Trophoblast cell (in vitro differentiated cells and primary cell): ENCODE measurements around the gene AGBL1.

Experiments used
- DNase-seq, 2 donors: peaks; one replicate each; pipeline ENCODE4 v3.0.0-alpha.2; 2016
- H2AFZ ChIP-seq: 2 replicates; pipeline ENCODE4 v1.6.1; 2013; ENCODE audit warnings: low read length, moderate library complexity, mild to moderate bottlenecking; ENCODE audit not compliant: insufficient read depth, poor library complexity
- H2AK5ac ChIP-seq: 2 replicates; pipeline ENCODE4 v1.6.1; 2013; ENCODE audit warnings: mild to moderate bottlenecking, low read length
- H2BK120ac ChIP-seq: 2 replicates; pipeline ENCODE4 v1.6.1; 2013; ENCODE audit warnings: low read length, mild to moderate bottlenecking, moderate library complexity; ENCODE audit not compliant: insufficient read depth, poor library complexity
- H2BK12ac ChIP-seq: 2 replicates; pipeline ENCODE4 v1.6.1; 2013; ENCODE audit warnings: mild to moderate bottlenecking, low read length, moderate library complexity
- H2BK5ac ChIP-seq: 2 replicates; pipeline ENCODE4 v1.6.1; 2013; ENCODE audit warnings: low read length, low read depth, moderate library complexity, mild to moderate bottlenecking; ENCODE audit not compliant: poor library complexity
- H3K14ac ChIP-seq: 2 replicates; pipeline ENCODE4 v1.6.1; 2013; ENCODE audit warnings: mild to moderate bottlenecking, low read length
- H3K18ac ChIP-seq: 2 replicates; pipeline ENCODE4 v1.6.1; 2013; ENCODE audit warnings: mild to moderate bottlenecking, low read length
- H3K23ac ChIP-seq: 2 replicates; pipeline ENCODE4 v1.6.1; 2013; ENCODE audit warnings: low read length
- H3K27ac ChIP-seq: 2 replicates; pipeline ENCODE4 v1.5.1; 2013; ENCODE audit warnings: low read depth, mild to moderate bottlenecking, inconsistent platforms, low read length, moderate library complexity
- H3K27me3 ChIP-seq: 2 replicates; pipeline ENCODE4 v1.6.1; 2013; ENCODE audit warnings: inconsistent platforms, mild to moderate bottlenecking, low read length, moderate library complexity; ENCODE audit not compliant: insufficient read depth
- H3K36me3 ChIP-seq, 2 experiments: 1 replicate in 1 of 2; 2 replicates in 1 of 2; pipeline ENCODE4 v1.6.1; 2013; ENCODE audit warnings: low read length in 2 of 2, mild to moderate bottlenecking in 2 of 2, moderate library complexity in 1 of 2; ENCODE audit not compliant: insufficient read depth in 2 of 2, control insufficient read depth in 1 of 2
- H3K4ac ChIP-seq: 2 replicates; pipeline ENCODE4 v1.6.1; 2013; ENCODE audit warnings: low read depth, mild to moderate bottlenecking, low read length, moderate library complexity
- H3K4me1 ChIP-seq, 2 experiments: 1 replicate in 1 of 2; 2 replicates in 1 of 2; pipeline ENCODE4 v1.6.1; 2013; ENCODE audit warnings: low read length in 2 of 2, mild to moderate bottlenecking in 2 of 2, moderate library complexity in 1 of 2; ENCODE audit not compliant: insufficient read depth in 2 of 2, control insufficient read depth in 1 of 2
- H3K4me2 ChIP-seq: 2 replicates; pipeline ENCODE4 v1.6.1; 2013; ENCODE audit warnings: inconsistent platforms, mild to moderate bottlenecking, low read length, moderate library complexity
- H3K4me3 ChIP-seq: 2 replicates; pipeline ENCODE4 v1.5.1; 2013; ENCODE audit warnings: mild to moderate bottlenecking, low read depth, low read length, inconsistent platforms
- H3K79me1 ChIP-seq: one replicate; pipeline ENCODE4 v1.6.1; 2013; ENCODE audit warnings: low read length
- H3K79me2 ChIP-seq: 2 replicates; pipeline ENCODE4 v1.6.1; 2013; ENCODE audit warnings: low read length, mild to moderate bottlenecking; ENCODE audit not compliant: control insufficient read depth, insufficient read depth, poor library complexity
- H3K9ac ChIP-seq: 2 replicates; pipeline ENCODE4 v1.6.1; 2013; ENCODE audit warnings: mild to moderate bottlenecking, low read length
- H3K9me3 ChIP-seq: 2 replicates; pipeline ENCODE4 v1.6.1; 2013; ENCODE audit warnings: low read depth, mild to moderate bottlenecking, control low read depth, inconsistent platforms, low read length; ENCODE audit not compliant: insufficient read depth
- H4K12ac ChIP-seq: 2 replicates; pipeline ENCODE4 v1.6.1; 2013; ENCODE audit warnings: low read depth, mild to moderate bottlenecking, low read length, moderate library complexity
- H4K8ac ChIP-seq: 2 replicates; pipeline ENCODE4 v1.6.1; 2013; ENCODE audit warnings: low read depth, mild to moderate bottlenecking, low read length, moderate library complexity
- H4K91ac ChIP-seq: one replicate; pipeline ENCODE4 v1.6.1; 2013; ENCODE audit warnings: low read depth, mild to moderate bottlenecking, low read length, moderate library complexity
- WGBS: extraction: QIAGEN DNeasy Blood & Tissue Kit; methylation state at CpG from one replicate; pipeline ENCODE4 v1.1.7; 2013; ENCODE audit warnings: missing lambda C conversion rate; ENCODE audit not compliant: insufficient read length, insufficient coverage; ENCODE audit errors: extremely low coverage; 5-methylcytosine and 5-hydroxymethylcytosine counted together

The AGBL1 gene

GRCh38 chr15:86101818-86102217 lies 22.1 kb downstream of the AGBL1 start:
- H3K4me1 ChIP-seq: no peaks in the 10 kb centered on the region
- H4K8ac ChIP-seq: no peak overlapping the region
- no peak overlapping the region for H3K14ac ChIP-seq
- H2BK120ac ChIP-seq: no peak overlapping the region
- H3K27ac ChIP-seq: no peak overlapping the region
- H3K4me3 ChIP-seq: no peak overlapping the region
- no peak overlapping the region for H4K91ac ChIP-seq
- no peak overlapping the region for H4K12ac ChIP-seq
- DNase-seq: no peak
- WGBS: no CpG with 5 or more reads among the region's 5 CpGs
- no peak overlapping the region for H3K9ac ChIP-seq
- H2BK12ac ChIP-seq: no peak overlapping the region
- H3K23ac ChIP-seq: no peak overlapping the region
- no peak overlapping the region for H2BK5ac ChIP-seq
- no peak overlapping the region for H3K4ac ChIP-seq
- H3K36me3 ChIP-seq: no peaks in the 10 kb centered on the region
- no peak overlapping the region for H2AFZ ChIP-seq
- H3K79me2 ChIP-seq: no peaks in the 10 kb centered on the region
- no peaks in the 10 kb centered on the region for H3K79me1 ChIP-seq
- H3K9me3 ChIP-seq: peaks cover 6% of the 10 kb centered on the region
- H3K4me2 ChIP-seq: no peak overlapping the region
- no peak overlapping the region for H3K18ac ChIP-seq
- H2AK5ac ChIP-seq: no peak overlapping the region
- H3K27me3 ChIP-seq: no peaks in the 10 kb centered on the region

GRCh38 chr15:86103825-86104224 lies 24.2 kb downstream of the AGBL1 start:
- no peak overlapping the region for H3K4me2 ChIP-seq
- H2AK5ac ChIP-seq: no peak overlapping the region
- no peaks in the 10 kb centered on the region for H3K79me1 ChIP-seq
- no peak overlapping the region for H3K9ac ChIP-seq
- no peak overlapping the region for H2AFZ ChIP-seq
- H4K91ac ChIP-seq: no peak overlapping the region
- no peak overlapping the region for H3K14ac ChIP-seq
- no peaks in the 10 kb centered on the region for H3K4me1 ChIP-seq
- no peaks in the 10 kb centered on the region for H3K79me2 ChIP-seq
- no peak overlapping the region for H2BK12ac ChIP-seq
- no peaks in the 10 kb centered on the region for H3K36me3 ChIP-seq
- H3K4ac ChIP-seq: no peak overlapping the region
- peak overlapping the region; percentile 18 for H3K4me3 ChIP-seq
- peaks cover 6% of the 10 kb centered on the region for H3K9me3 ChIP-seq
- no peak overlapping the region for H4K8ac ChIP-seq
- H3K23ac ChIP-seq: no peak overlapping the region
- H3K27me3 ChIP-seq: no peaks in the 10 kb centered on the region
- no peak overlapping the region for H2BK120ac ChIP-seq
- DNase-seq: no peak
- H3K18ac ChIP-seq: no peak overlapping the region
- H3K27ac ChIP-seq: no peak overlapping the region
- H4K12ac ChIP-seq: no peak overlapping the region
- no CpG with 5 or more reads among the region's 2 CpGs for WGBS
- no peak overlapping the region for H2BK5ac ChIP-seq

- H3K36me3 ChIP-seq: no peaks in the 10 kb centered on the region
- no peak overlapping the region for H3K4ac ChIP-seq
- no peak overlapping the region for H3K4me3 ChIP-seq
- H3K23ac ChIP-seq: no peak overlapping the region
- no peak overlapping the region for H3K9ac ChIP-seq
- H3K18ac ChIP-seq: no peak overlapping the region
- H3K14ac ChIP-seq: no peak overlapping the region
- no peaks in the 10 kb centered on the region for H3K79me2 ChIP-seq
- no peaks in the 10 kb centered on the region for H3K79me1 ChIP-seq
- peak; percentile 65 to 81 for DNase-seq
- H3K27me3 ChIP-seq: no peaks in the 10 kb centered on the region
- H3K9me3 ChIP-seq: peaks cover 6% of the 10 kb centered on the region
- no peaks in the 10 kb centered on the region for H3K4me1 ChIP-seq
- no peak overlapping the region for H4K8ac ChIP-seq
- H3K27ac ChIP-seq: no peak overlapping the region
- no peak overlapping the region for H4K12ac ChIP-seq
- WGBS: no CpG with 5 or more reads among the region's 4 CpGs
- H2BK120ac ChIP-seq: no peak overlapping the region
- H2AFZ ChIP-seq: no peak overlapping the region
- H2BK5ac ChIP-seq: no peak overlapping the region
- H2AK5ac ChIP-seq: no peak overlapping the region
- H3K4me2 ChIP-seq: no peak overlapping the region
- no peak overlapping the region for H2BK12ac ChIP-seq
- H4K91ac ChIP-seq: no peak overlapping the region
Observed at GRCh38 chr15:86106306-86106705, 26.6 kb downstream of the AGBL1 start.

- WGBS: no CpG with 5 or more reads among the region's 4 CpGs
- Histone ChIP-seq H2BK5ac (no peak overlapping the region), H3K23ac (no peak overlapping the region), H4K91ac (no peak overlapping the region), H2AFZ (no peak overlapping the region), H3K79me2 (no peaks in the 10 kb centered on the region), H3K27ac (no peak overlapping the region), H2BK120ac (no peak overlapping the region), H3K9me3 (no peaks in the 10 kb centered on the region), H3K4me1 (no peaks in the 10 kb centered on the region), H3K14ac (no peak overlapping the region), H3K79me1 (no peaks in the 10 kb centered on the region), H3K9ac (no peak overlapping the region), H3K27me3 (no peaks in the 10 kb centered on the region), H3K4ac (no peak overlapping the region), H2AK5ac (no peak overlapping the region), H3K36me3 (no peaks in the 10 kb centered on the region), H4K8ac (no peak overlapping the region), H3K4me2 (no peak overlapping the region), H2BK12ac (no peak overlapping the region), H3K18ac (no peak overlapping the region), H4K12ac (no peak overlapping the region), H3K4me3 (no peak overlapping the region)
- DNase-seq: no peak
Observed at GRCh38 chr15:86115145-86115801, 35.6 kb downstream of the AGBL1 start.
